ENCODE results near the gene ADORA1.

Gene ADORA1

DNA sequence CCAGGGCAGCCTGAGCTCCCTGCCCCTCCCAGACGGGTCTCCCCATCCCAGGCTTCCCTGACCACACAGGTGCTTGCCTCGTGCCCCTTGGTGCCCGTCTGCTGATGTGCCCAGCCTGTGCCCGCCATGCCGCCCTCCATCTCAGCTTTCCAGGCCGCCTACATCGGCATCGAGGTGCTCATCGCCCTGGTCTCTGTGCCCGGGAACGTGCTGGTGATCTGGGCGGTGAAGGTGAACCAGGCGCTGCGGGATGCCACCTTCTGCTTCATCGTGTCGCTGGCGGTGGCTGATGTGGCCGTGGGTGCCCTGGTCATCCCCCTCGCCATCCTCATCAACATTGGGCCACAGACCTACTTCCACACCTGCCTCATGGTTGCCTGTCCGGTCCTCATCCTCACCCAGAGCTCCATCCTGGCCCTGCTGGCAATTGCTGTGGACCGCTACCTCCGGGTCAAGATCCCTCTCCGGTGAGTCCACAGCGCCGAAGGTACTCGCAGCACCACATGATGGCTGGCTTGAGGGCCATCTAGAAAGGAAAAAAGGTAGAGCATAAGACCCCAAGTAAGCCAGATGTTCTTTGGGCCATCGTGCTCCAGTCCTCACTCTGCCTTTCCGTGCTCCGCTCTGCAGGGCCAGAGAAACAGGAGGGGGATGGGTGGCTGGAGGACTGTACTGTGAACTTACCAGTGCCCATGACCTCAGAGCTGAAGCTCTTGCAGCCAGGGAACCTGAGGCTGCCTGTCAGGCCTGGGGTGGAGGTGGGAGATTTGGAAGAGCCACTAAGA lies 1.4 kb downstream of the ADORA1 start:
- no peak overlapping the region for H3K9ac ChIP-seq (ENCODE audit: low read length)
- H2AFZ ChIP-seq (ENCODE audit: low read length), result no peak overlapping the region
- H3K9me3 ChIP-seq (ENCODE audit: low read length), result no peaks in the 10 kb centered on the region
- H4K20me1 ChIP-seq (ENCODE audit: insufficient read depth, low read length), result no peaks in the 10 kb centered on the region
- no peaks in the 10 kb centered on the region for H3F3A ChIP-seq (ENCODE audit: insufficient read depth, low read length)
- no peaks in the 10 kb centered on the region for H3K79me2 ChIP-seq (ENCODE audit: insufficient read depth, low read length)
- H3K27ac ChIP-seq (ENCODE audit: low read depth, low read length, poor library complexity, severe bottlenecking), result no peak overlapping the region
- no peaks in the 10 kb centered on the region for H3K4me1 ChIP-seq (ENCODE audit: insufficient read depth, low read length, severe bottlenecking)
- H3K4me3 ChIP-seq (ENCODE audit: low read depth, low read length, poor library complexity, severe bottlenecking), result no peak overlapping the region
- no peak for TF ChIP-seq EZH2 (IDR thresholded peaks at IDR 0.05; ENCODE audit: borderline replicate concordance, low read length)
- TF ChIP-seq, protein P1, sequence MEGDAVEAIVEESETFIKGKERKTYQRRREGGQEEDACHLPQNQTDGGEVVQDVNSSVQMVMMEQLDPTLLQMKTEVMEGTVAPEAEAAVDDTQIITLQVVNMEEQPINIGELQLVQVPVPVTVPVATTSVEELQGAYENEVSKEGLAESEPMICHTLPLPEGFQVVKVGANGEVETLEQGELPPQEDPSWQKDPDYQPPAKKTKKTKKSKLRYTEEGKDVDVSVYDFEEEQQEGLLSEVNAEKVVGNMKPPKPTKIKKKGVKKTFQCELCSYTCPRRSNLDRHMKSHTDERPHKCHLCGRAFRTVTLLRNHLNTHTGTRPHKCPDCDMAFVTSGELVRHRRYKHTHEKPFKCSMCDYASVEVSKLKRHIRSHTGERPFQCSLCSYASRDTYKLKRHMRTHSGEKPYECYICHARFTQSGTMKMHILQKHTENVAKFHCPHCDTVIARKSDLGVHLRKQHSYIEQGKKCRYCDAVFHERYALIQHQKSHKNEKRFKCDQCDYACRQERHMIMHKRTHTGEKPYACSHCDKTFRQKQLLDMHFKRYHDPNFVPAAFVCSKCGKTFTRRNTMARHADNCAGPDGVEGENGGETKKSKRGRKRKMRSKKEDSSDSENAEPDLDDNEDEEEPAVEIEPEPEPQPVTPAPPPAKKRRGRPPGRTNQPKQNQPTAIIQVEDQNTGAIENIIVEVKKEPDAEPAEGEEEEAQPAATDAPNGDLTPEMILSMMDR (IDR thresholded peaks at IDR 0.05; ENCODE audit: low read length), result no peak
- no peaks in the 10 kb centered on the region for H3K36me3 ChIP-seq (ENCODE audit: insufficient read depth, low read length)
- no peaks in the 10 kb centered on the region for H3K9me2 ChIP-seq (ENCODE audit: low read depth, low read length)
- no peak overlapping the region for H3K4me2 ChIP-seq (ENCODE audit: low read length)
- H3K27me3 ChIP-seq (ENCODE audit: insufficient read depth, low read length), result no peaks in the 10 kb centered on the region

DNA sequence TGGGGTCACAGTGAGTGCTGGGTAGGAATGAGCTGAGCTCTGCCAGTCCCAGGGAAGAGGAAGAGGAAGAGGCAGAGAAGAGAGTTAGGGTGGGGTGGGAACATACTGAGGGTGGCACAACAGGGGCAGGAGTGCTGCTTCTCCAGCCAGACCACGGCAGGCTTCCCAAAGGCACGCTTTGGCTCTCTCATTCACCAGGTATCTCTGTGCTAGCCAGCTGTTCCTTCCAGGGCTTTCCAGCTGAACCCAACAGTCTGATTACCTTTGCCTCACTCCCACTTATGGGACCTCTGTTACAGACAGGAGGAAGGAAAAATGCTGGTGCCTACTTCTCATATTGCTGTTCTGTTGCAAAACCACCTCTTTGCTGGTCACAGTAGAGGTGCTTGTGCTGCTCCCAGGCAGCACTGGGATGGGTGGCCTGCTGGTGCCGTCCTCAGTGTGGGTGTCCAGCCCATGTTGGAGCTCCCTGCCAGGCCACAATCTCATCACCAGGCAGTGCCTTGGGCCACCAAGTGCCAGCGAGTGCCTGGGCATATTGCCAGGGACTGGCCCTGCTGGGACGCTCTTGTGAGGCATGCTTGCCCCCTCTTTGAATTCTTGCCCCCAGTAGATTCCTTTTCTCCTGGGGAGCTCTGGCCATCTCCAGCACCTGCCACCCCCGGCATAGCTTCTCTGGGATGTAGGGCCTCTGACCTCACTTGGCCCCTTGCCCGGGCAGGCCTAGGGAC lies 2.1 kb downstream of the ADORA1 start:
- Histone ChIP-seq H4K20me1 (ENCODE audit: insufficient read depth, low read length) (no peaks in the 10 kb centered on the region), H3K27me3 (ENCODE audit: insufficient read depth, low read length) (no peaks in the 10 kb centered on the region), H3K27ac (ENCODE audit: low read depth, low read length, poor library complexity, severe bottlenecking) (no peak overlapping the region), H3K4me3 (ENCODE audit: low read depth, low read length, poor library complexity, severe bottlenecking) (no peak overlapping the region), H3K36me3 (ENCODE audit: insufficient read depth, low read length) (no peaks in the 10 kb centered on the region), H3K4me2 (ENCODE audit: low read length) (no peak overlapping the region), H3K9me3 (ENCODE audit: low read length) (no peaks in the 10 kb centered on the region), H2AFZ (ENCODE audit: low read length) (no peak overlapping the region), H3K9me2 (ENCODE audit: low read depth, low read length) (no peaks in the 10 kb centered on the region), H3K79me2 (ENCODE audit: insufficient read depth, low read length) (no peaks in the 10 kb centered on the region), H3K9ac (ENCODE audit: low read length) (no peak overlapping the region), H3K4me1 (ENCODE audit: insufficient read depth, low read length, severe bottlenecking) (no peaks in the 10 kb centered on the region), H3F3A (ENCODE audit: insufficient read depth, low read length) (no peaks in the 10 kb centered on the region)
- TF ChIP-seq, protein P1 (IDR thresholded peaks at IDR 0.05; ENCODE audit: low read length), result no peak
- no peak for TF ChIP-seq EZH2 (IDR thresholded peaks at IDR 0.05; ENCODE audit: borderline replicate concordance, low read length)

DNA sequence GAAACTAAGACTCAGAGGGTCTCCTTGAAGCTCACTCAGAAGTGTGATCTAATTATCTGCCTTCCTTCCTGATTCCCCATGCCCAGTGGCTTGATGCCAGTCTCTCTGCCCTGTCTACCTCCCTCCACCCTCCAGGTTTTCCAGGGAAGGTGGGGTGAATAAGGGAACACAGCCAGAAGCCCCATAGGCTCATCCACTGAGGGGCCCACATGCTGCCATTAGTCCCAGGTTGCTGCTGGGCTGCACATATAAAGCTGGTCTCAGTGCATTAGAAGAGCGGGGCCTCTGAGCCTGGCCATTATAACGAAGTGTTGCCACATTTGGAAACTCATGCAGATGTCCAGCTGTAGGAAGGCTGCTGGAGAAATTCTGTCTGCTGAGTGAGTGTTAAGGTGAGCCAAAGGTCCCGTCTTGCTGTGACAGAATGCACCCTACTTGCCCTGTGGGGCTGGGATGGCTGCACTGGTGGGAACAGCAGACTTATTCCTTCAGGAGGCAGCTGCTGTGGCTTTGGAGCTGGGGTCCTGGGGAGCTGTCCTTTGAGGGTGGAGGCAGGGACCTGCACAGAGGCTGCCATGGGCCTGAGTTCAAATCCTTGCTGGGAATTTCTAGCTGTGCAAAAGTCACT lies 2.9 kb downstream of the ADORA1 start:
- Histone ChIP-seq H3K79me2 (ENCODE audit: insufficient read depth, low read length) (no peaks in the 10 kb centered on the region), H3K27me3 (ENCODE audit: insufficient read depth, low read length) (no peaks in the 10 kb centered on the region), H3K4me3 (ENCODE audit: low read depth, low read length, poor library complexity, severe bottlenecking) (no peak overlapping the region), H3K9me3 (ENCODE audit: low read length) (no peaks in the 10 kb centered on the region), H3K9ac (ENCODE audit: low read length) (no peak overlapping the region), H3K9me2 (ENCODE audit: low read depth, low read length) (no peaks in the 10 kb centered on the region), H4K20me1 (ENCODE audit: insufficient read depth, low read length) (no peaks in the 10 kb centered on the region), H2AFZ (ENCODE audit: low read length) (no peak overlapping the region), H3K27ac (ENCODE audit: low read depth, low read length, poor library complexity, severe bottlenecking) (no peak overlapping the region), H3K4me2 (ENCODE audit: low read length) (no peak overlapping the region), H3K4me1 (ENCODE audit: insufficient read depth, low read length, severe bottlenecking) (no peaks in the 10 kb centered on the region), H3F3A (ENCODE audit: insufficient read depth, low read length) (no peaks in the 10 kb centered on the region), H3K36me3 (ENCODE audit: insufficient read depth, low read length) (no peaks in the 10 kb centered on the region)
- TF ChIP-seq, protein P1 (IDR thresholded peaks at IDR 0.05; ENCODE audit: low read length), result no peak
- TF ChIP-seq EZH2 (IDR thresholded peaks at IDR 0.05; ENCODE audit: borderline replicate concordance, low read length), result no peak

Data from OCI-LY1 (cell line).